GM19193 (cell line): ENCODE results near the gene KRT85.

Experiments
- POLR2A ChIP-seq: IDR thresholded peaks from 4 replicates; pipeline ENCODE4 v1.6.1; 2011; ENCODE audit not compliant: insufficient read depth, insufficient read length; ENCODE audit errors: extremely low read depth

Gene KRT85

DNA sequence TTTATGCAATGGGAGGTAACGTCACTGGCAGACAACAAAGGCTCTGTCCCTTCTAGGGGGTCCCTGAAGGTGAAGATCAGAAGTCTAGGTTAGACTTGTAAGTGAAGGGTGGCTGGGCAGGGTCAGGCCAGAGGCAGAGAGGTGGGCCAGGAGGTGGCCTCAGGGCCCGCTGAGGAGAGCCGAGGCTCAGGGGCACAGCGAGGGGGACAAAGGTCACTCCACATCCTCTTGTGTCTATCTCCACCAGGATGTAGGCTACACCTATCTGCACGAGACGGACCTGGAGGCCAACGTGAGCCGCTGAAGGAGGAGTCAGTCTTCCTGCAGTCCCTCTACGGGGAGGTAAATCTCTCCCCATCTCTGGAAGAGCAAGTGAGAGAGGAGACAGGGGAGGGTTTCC is 20.3 kb downstream of the KRT85 start:
- TF ChIP-seq POLR2A, result no peak

DNA sequence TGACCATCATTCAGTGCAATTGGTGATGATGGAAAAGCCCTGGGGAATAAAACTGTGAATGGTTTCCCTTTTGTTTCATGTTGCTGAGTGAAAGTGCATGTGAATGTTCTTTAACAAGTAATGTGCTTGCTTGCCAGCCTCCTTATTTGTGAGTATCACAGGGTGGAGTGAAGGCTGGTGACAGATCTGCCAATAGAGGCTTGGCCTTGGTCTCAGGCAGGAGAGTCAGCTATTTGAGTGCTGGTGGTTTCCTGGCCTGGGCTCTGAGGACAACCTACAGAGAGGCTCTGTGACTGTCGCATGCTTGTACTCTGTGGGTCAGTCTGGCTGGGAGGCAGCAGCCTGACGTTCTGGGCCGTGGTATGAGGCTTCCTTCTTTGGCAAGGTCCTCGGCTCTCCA is 20.7 kb downstream of the KRT85 start:
- TF ChIP-seq POLR2A, result no peak

DNA sequence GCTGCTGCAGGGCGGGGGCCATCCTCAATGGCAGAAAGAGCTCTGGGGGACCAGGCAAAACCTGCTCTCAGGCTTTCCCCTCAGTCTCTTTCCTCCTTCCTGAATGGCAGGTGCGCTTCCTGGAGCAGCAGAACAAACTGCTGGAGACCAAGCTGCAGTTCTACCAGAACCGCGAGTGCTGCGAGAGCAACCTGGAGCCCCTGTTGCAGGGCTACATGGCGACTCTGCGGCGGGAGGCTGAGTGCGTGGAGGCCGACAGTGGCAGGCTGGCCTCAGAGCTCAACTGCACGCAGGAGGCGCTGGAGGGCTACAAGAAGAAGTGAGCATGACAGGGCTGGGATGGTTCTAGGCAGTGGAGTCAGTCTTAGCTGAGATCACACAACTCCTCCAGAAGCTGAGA is 23.2 kb downstream of the KRT85 start:
- TF ChIP-seq POLR2A, result no peak

DNA sequence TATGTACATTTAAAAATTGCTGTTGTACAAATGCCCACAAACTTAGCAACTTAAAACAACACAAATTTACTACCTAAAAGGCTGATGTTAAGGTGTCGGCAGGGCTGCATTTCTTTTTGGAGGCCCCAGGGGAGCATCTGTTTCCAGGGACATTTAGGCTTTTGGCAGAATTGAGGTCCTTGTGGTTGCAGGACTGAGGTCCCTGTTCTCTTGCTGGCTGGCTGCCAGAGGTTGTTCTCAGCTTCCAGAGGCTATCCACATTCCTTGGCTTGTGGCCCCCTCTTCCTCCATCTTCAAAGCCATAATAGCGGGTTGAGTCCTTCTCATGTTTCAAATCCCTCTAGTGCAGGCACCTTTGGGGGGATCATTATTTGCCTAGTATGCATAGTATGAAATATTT is 23.7 kb downstream of the KRT85 start:
- TF ChIP-seq POLR2A, result no peak

DNA sequence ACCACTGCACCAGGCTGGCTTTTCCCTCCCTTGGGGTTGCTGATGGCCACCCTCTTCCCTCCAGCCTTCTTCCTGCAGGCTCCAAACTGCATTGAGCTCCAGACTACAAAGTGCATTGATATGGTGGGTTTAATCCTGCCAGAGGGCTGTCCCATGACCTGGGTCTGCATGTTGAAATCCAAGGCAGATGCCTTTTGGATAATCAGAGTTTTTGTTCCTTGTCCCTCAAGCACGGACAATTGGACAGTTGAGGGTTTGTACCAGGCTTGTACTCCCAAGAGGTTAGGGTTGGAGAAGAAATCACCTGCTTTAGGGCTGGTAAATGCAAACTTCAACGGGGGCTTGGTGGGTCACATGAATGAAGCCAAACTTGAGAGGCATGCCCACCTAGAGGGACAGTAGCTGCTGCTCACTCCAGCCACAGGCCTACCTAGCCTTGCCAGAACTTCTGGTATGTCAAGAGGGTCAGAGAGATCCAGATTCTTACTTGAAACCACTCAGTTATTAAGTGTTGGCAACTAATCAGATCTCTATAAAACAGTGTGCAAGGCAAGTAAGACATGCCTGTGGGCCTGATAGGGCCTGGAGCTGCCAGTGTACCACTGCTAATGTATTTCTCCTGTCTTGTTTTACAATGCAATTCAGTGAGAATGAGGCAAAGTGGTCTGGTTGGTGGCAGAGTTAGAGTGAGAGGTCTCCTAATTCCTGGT is 24.3 kb downstream of the KRT85 start:
- TF ChIP-seq POLR2A, result no peak

DNA sequence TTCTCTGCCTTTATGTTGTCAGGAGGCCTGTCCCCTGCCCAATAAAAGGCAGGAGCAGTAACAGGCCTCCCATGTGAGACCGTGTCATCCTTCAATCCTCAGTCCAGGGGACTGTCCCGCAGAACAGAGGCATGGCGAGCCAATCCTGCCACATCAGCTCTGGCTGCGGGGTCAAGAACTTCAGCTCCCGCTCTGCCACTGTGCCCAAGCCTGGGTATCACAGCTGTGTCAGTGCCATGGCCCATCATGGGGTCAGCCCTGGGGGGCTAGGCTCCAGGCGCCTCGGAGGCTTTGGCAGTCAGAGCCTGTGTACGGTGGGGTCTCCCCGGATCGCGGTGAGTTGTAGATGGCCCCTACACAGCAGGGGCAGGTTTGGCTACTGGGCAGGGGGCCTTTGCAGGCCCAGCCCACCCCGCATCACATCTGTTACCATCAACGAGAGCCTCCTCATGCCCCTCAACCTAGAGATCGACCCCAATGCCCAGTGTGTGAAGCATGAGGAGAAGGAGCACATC is 26.2 kb downstream of the KRT85 start:
- no peak for TF ChIP-seq POLR2A

DNA sequence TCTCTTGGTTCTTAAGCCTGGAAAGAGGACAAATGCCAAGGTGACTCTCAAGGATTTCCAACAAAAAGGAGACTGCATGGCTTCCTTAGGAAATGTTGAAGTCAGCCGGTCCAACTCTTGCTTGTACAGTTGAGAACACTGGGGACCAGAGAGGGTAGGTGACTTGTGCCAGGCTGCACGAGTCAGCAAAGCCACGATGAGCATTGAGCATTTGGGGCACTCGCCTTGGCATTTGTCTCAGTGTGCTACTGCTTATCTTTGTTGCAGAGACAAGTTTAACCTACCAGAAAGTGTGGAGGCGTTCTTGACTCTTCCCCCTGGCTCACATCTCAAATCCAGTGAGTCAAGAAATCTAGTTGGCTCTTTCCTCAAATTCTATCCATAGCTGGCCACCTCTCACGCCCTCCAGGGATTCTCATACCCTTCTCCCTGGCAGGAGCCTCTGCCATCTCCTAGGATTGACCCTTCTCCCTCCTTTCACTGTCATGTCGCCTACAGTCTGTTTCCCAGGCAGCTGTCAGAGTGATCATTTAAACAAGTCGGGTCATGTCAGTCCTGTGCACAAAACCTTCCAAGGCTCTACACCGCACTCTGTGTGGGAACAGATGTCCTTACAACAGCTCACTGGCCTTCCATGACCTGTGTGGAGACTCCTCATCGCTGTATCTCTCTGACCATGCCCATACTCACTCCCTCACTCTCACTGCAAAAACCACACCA is 28.9 kb downstream of the KRT85 start:
- no peak for TF ChIP-seq POLR2A

DNA sequence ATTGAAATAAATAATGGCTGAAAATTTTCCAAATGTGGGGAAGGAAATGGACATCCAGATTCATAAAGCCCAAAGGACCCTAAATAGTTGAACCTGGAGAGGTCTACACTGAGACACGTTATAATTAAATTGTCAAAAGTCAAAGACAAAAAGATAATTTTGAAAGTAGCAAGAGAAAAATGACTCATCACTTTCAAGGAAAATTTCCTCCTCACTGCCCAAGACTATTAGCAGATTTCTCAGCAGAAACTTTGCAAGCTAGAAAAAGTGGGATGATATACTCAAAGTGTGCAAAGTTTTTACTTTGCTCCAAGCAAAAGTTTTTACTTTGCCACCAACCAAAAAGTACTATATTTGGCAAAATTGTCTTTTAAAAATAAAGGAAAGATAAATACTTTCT is 30.2 kb downstream of the KRT85 start:
- no peak for TF ChIP-seq POLR2A

DNA sequence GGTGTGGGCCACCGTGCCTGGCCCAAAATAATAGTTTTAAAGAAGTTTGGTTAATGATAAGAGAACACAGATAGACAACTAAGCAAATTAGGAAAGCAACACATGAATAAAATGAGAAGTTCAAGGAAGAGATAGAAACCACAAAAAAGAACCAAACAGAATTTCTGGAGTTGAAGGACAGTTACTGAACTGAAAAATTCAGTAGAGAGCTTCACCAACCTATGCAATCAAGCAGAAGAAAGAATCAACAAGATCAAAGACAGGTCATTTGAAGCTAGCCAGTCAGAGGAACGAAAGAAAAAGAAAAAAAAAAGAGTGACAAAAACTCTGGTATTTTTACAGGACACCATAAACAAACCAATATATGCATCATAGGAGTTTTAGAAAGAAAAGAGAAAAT is 30.6 kb downstream of the KRT85 start:
- TF ChIP-seq POLR2A, result no peak

DNA sequence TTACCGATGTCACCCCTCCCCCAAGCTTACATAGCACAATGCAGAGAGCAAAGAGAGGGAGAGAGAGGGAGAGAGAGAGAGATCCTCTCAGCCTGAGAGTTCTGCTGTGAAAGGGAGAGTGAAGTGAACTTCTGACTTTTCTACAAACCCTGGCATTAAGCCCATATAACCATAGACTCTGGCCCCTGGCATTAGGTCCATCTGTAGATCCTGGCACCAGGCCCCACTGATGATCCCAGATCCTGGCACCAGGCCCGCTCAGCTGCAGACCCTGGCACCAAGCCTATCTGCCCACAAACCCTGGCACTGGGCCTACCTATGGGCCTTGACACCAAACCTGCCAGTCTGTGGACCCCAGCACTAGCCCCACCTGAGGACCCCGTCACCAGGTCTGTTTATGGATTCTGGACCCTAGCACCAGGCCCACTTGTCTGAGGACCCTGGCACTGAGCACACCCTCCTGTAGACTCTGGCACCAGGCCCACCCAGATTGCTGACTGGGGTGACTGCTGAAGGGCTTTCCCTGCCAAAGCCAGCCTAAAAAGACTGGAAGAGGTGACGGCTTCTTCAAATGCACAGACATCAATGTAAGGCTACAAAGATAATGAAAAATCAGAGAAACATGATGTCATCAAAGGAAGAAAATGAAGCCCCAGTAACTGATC is 31.6 kb downstream of the KRT85 start:
- TF ChIP-seq POLR2A, result no peak

DNA sequence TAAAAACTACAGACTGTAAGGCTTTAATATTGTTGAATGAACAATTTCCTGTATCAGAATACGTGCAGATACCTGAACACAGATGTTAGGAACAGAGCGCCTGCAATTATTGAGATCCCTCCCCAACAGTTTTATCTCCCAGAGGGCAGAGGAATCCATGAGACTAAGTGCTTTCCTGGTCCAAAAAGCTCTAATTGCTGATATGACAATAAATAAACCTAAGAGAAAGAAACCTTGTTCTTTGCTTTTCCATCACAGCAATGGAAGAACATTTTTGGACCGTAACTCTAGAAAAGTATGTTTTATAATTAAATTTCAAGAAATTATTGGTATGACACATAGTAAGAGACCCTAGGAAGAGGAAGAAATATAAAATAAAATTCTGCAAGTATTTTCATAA is 33.1 kb downstream of the KRT85 start:
- no peak for TF ChIP-seq POLR2A

DNA sequence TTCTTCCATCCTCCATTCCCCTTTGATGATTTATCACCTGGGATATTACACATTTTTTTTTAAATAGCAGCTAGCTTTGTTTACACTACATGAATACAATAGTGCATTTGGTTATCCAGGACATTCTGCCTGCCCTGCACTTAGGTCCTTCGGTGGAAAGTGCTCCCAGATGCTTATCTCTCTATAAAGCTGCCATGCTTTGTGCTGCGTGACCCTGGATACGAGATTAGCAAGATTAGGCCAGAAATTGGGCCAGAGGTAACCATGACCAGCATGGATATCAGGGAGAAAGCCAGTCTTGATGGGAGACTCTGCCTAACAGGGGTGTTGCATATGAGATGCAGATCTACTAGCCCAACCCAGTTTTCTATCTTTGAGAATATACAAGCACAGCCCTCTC is 34.0 kb downstream of the KRT85 start:
- no peak for TF ChIP-seq POLR2A

DNA sequence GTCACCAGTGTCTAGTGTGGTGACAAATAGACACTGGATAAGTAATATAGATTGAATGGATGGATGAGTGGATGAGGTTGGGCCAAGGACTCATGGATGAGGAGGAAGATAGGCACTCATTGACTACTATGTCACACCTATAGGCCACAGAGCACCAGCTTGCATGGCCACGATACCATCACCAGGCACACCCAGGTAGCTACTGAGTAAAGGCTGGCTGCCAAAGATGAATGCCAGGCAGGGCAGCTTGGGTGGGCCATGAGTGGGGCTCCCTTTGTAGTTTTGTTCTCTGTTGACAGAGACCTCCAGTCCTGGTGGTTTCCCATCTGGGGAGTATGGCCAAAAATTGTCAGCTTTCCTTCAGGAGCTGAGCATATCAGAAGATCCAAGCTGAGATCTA is 34.9 kb downstream of the KRT85 start:
- no peak for TF ChIP-seq POLR2A

DNA sequence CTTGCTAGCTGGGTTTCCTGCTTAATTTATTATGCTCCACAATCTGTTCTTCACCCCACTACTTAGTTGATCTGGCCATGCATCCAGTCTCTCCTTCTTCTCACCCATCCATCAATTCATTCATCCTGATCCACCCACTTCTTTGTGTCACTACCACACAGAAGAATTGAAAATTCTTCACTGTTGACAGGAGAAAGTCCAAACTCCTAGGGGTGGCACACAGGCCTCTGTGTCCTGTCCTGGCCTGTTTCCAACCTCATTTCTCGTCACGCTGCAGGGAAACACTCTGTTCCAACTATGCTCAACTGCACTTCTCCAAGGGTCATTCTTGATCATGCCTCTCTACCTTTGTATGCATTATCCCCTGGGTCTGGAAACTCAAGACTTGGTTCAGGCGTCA is 35.4 kb downstream of the KRT85 start:
- no peak for TF ChIP-seq POLR2A

DNA sequence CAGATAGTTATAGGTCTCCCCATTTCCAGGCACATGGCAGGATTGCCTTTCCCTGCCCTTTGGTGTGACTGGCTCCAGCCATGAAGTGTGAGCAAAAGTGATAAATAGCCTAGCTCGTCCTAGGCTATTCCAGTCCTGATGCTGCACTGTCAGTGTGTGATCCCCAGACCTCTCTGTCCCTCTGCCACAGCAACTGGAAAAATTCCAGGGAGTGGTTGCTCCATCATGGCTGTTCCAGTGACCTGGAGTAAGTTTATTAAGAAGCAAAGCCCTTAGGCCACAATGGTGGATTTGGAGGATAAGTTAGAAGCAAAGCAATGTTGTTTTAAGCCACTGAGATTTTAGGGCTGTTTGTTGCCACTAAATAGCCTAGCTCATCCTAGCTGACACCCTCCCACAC is 36.2 kb downstream of the KRT85 start:
- no peak for TF ChIP-seq POLR2A
